Measurements from ENCODE around the gene CELSR1. TPM values are rescaled to one million over a fixed set of nuclear protein-coding genes. Genes with fewer than 3 reads are reported as not detected.

The CELSR1 gene
- total RNA-seq, 1 donor from 2014 or later = 16.0 TPM

DNA sequence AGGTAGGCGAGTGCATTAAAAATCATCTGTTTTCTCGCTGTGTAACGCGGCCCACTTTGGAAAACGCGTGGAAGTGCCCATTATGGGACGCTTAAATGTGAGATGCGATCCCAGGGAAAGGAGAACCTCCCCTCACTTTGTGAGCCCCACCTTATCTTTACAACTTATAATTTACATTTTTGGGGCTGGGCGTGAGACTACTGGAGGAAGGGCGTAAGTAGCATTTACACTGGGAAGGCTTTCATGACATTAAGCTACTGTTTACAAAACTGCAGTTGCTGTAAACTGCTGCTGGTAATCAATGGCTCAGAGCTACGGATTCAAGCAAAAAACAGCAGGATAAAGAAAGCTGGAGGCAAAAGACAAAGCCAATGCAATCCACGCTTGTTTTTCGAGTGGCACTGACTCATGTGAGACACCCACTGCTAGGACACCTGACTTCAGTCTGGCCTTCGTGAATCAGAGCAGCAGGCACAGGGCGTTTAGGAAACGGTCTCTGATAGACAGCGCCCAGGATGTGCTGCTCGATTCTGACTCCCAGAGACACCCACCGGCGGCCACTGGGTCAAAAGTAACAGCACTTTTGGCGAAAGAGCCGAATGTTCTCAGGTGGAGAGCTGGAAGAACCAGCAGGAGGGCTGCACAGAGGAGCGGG is 123.6 kb downstream of the CELSR1 start:
- Mint-ChIP-seq H3K4me3 (ENCODE audit: unreplicated experiment) (no peak overlapping the region), H3K4me1 (ENCODE audit: unreplicated experiment) (no peaks in the 10 kb centered on the region), H3K36me3 (ENCODE audit: unreplicated experiment) (peaks cover 2% of the 10 kb centered on the region), H3K27ac (ENCODE audit: unreplicated experiment) (no peak overlapping the region), H3K9me3 (ENCODE audit: unreplicated experiment) (no peaks in the 10 kb centered on the region), H3K27me3 (ENCODE audit: unreplicated experiment) (no peaks in the 10 kb centered on the region)
- DNase-seq (ENCODE audit: extremely low spot score, unreplicated experiment) = no peak
- TF ChIP-seq, protein P1, sequence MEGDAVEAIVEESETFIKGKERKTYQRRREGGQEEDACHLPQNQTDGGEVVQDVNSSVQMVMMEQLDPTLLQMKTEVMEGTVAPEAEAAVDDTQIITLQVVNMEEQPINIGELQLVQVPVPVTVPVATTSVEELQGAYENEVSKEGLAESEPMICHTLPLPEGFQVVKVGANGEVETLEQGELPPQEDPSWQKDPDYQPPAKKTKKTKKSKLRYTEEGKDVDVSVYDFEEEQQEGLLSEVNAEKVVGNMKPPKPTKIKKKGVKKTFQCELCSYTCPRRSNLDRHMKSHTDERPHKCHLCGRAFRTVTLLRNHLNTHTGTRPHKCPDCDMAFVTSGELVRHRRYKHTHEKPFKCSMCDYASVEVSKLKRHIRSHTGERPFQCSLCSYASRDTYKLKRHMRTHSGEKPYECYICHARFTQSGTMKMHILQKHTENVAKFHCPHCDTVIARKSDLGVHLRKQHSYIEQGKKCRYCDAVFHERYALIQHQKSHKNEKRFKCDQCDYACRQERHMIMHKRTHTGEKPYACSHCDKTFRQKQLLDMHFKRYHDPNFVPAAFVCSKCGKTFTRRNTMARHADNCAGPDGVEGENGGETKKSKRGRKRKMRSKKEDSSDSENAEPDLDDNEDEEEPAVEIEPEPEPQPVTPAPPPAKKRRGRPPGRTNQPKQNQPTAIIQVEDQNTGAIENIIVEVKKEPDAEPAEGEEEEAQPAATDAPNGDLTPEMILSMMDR (IDR thresholded peaks at IDR 0.05) = no peak

DNA sequence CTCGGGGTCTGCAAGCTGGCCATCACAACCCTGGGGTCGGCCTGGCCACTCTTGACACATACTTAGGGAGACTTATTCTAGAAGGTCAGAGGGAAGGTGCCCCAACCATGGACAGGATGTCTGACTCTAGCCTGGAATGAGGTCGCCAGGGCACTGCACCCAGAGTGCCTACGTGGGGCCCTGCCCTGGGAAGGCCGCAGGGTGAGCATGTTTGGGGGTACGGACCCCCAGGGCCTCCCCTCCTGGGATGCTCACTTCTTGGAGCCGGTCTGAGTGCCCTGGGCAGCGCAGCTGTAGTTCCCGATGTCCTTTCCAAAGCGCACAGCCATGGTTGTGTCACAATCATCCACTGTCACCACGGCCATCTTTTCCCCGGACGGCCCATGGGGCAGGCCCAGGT is 126.1 kb downstream of the CELSR1 start:
- Mint-ChIP-seq H3K27ac (ENCODE audit: unreplicated experiment) (no peak overlapping the region), H3K27me3 (ENCODE audit: unreplicated experiment) (no peaks in the 10 kb centered on the region), H3K9me3 (ENCODE audit: unreplicated experiment) (no peaks in the 10 kb centered on the region), H3K4me3 (ENCODE audit: unreplicated experiment) (no peak overlapping the region), H3K4me1 (ENCODE audit: unreplicated experiment) (no peaks in the 10 kb centered on the region), H3K36me3 (ENCODE audit: unreplicated experiment) (peaks cover 2% of the 10 kb centered on the region)
- TF ChIP-seq, protein P1 (IDR thresholded peaks at IDR 0.05) = no peak
- no peak for DNase-seq (ENCODE audit: extremely low spot score, unreplicated experiment)

DNA sequence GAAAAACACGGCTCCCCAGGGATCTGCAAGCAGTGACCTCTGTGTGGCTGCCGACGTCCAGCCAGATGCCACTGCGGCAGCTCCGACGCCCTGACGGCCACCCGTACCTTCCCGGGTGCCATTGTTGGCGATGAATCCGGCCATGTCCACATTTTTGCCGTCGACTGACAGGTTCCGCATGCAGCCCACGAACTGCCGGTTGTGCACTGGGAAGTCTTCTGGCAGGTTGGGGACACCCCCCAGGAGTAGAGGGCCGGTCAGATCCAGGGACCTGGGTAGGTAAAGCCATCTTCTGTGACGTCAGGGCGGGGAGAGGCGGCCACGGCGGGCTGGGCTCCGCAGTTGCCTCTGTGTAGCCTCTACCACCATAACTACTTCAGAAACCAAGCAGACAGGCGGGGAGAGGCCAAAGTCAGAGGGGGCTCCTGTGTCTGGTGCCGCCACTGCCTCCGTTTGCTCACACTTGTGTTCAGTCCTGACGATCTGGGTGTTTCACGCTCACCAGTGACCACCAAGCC is 127.1 kb downstream of the CELSR1 start:
- no peak overlapping the region for H3K27ac Mint-ChIP-seq (ENCODE audit: unreplicated experiment)
- TF ChIP-seq, protein P1 (IDR thresholded peaks at IDR 0.05) = no peak

DNA sequence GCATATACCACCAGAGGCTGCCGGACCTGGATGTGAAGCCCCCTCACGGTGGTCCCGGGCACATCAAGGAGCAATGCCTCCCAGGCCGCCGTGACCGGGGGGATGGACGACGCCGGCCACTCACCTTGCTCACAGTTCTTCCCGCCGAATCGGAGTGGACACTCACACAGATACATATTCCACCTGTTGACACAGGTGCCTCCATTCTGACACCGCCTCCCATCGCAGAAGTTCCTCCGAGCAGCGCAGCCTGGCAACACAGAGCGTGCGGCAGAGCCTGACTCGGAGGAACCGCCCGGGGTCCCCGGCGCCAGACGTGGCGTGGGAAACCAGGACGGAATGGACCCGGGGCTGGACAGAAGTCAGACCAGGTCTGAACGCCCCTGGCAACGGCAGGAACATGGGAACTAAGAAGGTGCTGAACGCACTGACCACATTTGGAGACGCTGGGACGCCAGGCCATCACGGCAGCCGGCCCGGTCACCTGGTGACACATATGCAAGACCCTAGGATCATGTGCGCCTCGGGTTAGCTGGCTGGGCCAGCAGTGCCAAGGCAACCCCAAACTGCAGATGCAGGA is 127.7 kb downstream of the CELSR1 start:
- Mint-ChIP-seq H3K27ac (ENCODE audit: unreplicated experiment) (no peak overlapping the region), H3K4me3 (ENCODE audit: unreplicated experiment) (no peak overlapping the region), H3K36me3 (ENCODE audit: unreplicated experiment) (peaks cover 2% of the 10 kb centered on the region), H3K4me1 (ENCODE audit: unreplicated experiment) (no peaks in the 10 kb centered on the region), H3K9me3 (ENCODE audit: unreplicated experiment) (no peaks in the 10 kb centered on the region), H3K27me3 (ENCODE audit: unreplicated experiment) (no peaks in the 10 kb centered on the region)
- TF ChIP-seq, protein P1 (IDR thresholded peaks at IDR 0.05) = no peak
- no peak for DNase-seq (ENCODE audit: extremely low spot score, unreplicated experiment)

More for the DNA sequence above, 127.1 kb downstream of the CELSR1 start:
- no peaks in the 10 kb centered on the region for H3K27me3 Mint-ChIP-seq (ENCODE audit: unreplicated experiment)
- no peak overlapping the region for H3K4me3 Mint-ChIP-seq (ENCODE audit: unreplicated experiment)
- DNase-seq (ENCODE audit: extremely low spot score, unreplicated experiment) = no peak
- H3K4me1 Mint-ChIP-seq (ENCODE audit: unreplicated experiment) = no peaks in the 10 kb centered on the region
- peaks cover 2% of the 10 kb centered on the region for H3K36me3 Mint-ChIP-seq (ENCODE audit: unreplicated experiment)
- H3K9me3 Mint-ChIP-seq (ENCODE audit: unreplicated experiment) = no peaks in the 10 kb centered on the region
